Measurements from ENCODE around the gene APOL1. TPM values are rescaled to one million over a fixed set of nuclear protein-coding genes. Genes with fewer than 3 reads are reported as not detected.
"Not testable (repeated sequence)": the region's sequence is repeated elsewhere in the genome, so short reads cannot be mapped to it uniquely, and the experiment has no call there.

Gene APOL1
- total RNA-seq, 1 experiment from 2014 or later, result 16.0 TPM

DNA sequence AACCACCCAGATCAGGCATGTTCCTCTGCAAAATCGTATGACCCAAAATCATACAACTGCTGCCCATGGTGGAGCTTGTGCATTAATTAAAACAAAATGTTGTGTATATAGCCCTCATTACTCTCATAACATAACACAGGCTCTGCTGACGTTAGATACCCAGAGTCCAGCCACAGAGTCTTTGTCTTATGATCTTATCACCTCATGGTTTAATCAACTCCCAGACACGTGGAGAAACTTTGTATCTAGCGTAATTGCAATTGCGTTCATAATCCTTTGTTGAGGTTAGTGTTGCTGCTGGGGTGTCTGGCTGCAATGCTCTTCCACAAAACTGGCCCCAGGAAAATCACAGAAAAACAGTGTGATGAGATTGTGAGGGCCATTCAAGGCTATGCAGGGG lies 5.0 kb upstream of the APOL1 start:
- ATAC-seq (no peak), DNase-seq (ENCODE audit: low read depth, low spot score) (no peak)
- in situ Hi-C loops (cut with HindIII; ENCODE audit: low pct_unique_long_range_greater_than_20kb, low sequenced_read_pairs), result no loop called here
- intact Hi-C loops (cut with micrococcal nuclease; ENCODE audit: unreplicated experiment), result no loop called here
- BruUV-seq (replicated peaks), result no TSS peak
- TF ChIP-seq, protein P1, sequence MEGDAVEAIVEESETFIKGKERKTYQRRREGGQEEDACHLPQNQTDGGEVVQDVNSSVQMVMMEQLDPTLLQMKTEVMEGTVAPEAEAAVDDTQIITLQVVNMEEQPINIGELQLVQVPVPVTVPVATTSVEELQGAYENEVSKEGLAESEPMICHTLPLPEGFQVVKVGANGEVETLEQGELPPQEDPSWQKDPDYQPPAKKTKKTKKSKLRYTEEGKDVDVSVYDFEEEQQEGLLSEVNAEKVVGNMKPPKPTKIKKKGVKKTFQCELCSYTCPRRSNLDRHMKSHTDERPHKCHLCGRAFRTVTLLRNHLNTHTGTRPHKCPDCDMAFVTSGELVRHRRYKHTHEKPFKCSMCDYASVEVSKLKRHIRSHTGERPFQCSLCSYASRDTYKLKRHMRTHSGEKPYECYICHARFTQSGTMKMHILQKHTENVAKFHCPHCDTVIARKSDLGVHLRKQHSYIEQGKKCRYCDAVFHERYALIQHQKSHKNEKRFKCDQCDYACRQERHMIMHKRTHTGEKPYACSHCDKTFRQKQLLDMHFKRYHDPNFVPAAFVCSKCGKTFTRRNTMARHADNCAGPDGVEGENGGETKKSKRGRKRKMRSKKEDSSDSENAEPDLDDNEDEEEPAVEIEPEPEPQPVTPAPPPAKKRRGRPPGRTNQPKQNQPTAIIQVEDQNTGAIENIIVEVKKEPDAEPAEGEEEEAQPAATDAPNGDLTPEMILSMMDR (IDR thresholded peaks at IDR 0.05), result no peak
- no peak for TF ChIP-seq SIN3A (IDR thresholded peaks at IDR 0.05; ENCODE audit: borderline replicate concordance, insufficient read depth, low read depth, low read length)
- TF ChIP-seq TCF7L2 (IDR thresholded peaks at IDR 0.05; ENCODE audit: low read depth, low read length), result no peak
- TF ChIP-seq, protein P2, sequence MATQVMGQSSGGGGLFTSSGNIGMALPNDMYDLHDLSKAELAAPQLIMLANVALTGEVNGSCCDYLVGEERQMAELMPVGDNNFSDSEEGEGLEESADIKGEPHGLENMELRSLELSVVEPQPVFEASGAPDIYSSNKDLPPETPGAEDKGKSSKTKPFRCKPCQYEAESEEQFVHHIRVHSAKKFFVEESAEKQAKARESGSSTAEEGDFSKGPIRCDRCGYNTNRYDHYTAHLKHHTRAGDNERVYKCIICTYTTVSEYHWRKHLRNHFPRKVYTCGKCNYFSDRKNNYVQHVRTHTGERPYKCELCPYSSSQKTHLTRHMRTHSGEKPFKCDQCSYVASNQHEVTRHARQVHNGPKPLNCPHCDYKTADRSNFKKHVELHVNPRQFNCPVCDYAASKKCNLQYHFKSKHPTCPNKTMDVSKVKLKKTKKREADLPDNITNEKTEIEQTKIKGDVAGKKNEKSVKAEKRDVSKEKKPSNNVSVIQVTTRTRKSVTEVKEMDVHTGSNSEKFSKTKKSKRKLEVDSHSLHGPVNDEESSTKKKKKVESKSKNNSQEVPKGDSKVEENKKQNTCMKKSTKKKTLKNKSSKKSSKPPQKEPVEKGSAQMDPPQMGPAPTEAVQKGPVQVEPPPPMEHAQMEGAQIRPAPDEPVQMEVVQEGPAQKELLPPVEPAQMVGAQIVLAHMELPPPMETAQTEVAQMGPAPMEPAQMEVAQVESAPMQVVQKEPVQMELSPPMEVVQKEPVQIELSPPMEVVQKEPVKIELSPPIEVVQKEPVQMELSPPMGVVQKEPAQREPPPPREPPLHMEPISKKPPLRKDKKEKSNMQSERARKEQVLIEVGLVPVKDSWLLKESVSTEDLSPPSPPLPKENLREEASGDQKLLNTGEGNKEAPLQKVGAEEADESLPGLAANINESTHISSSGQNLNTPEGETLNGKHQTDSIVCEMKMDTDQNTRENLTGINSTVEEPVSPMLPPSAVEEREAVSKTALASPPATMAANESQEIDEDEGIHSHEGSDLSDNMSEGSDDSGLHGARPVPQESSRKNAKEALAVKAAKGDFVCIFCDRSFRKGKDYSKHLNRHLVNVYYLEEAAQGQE (IDR thresholded peaks at IDR 0.05; ENCODE audit: insufficient read depth in 1 of 2, low read depth in 2 of 2, low read length in 1 of 2), result no peak
- TF ChIP-seq POLR2AphosphoS5 (IDR thresholded peaks at IDR 0.05; ENCODE audit: low read depth, low read length), result no peak
- no peak overlapping the region for H3K27ac ChIP-seq (ENCODE audit: low read length)
- POLR2A ChIA-PET, result no interaction called here
- CTCF ChIA-PET, result no interaction called here
- H3K4me3 ChIP-seq (ENCODE audit: low read depth in 2 of 2, low read length in 2 of 2), result no peak overlapping the region
- H3K4me1 ChIP-seq (ENCODE audit: control insufficient read depth, insufficient read depth, low read length), result 0 out of 2 replicates have a peak, but pooled peaks cover 2% of the 10 kb centered on the region
- no peaks in the 10 kb centered on the region for H3K36me3 ChIP-seq (ENCODE audit: control insufficient read depth, insufficient read depth, low read length)
- no peaks in the 10 kb centered on the region for H3K9me3 ChIP-seq (ENCODE audit: control insufficient read depth, insufficient read depth, low read depth, low read length)
- no peaks in the 10 kb centered on the region for H3K27me3 ChIP-seq (ENCODE audit: control insufficient read depth, insufficient read depth, low read length)

DNA sequence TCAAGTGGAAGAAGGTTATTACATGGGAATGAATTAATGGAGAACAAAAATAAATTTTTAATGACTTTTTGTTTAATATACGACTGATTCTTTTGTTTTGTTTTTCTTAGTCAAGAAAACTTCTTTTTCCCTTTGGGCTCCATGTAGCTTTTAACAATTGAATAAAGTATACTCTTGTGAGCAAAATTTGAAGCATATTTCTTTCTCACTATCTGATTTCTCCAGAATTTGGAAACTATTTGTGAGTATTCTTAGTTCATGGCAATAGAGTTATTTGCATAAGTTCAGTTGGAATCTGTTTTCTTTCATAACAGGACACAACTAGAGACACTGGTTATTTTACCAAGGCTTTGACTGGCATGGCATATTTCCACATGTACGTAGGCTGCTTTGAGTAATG lies 3.8 kb upstream of the APOL1 start:
- peaks cover 5% of the 10 kb centered on the region; the same call in 1 of the 2 replicates for H3K4me1 ChIP-seq (ENCODE audit: control insufficient read depth, insufficient read depth, low read length)
- H3K36me3 ChIP-seq (ENCODE audit: control insufficient read depth, insufficient read depth, low read length), result no peaks in the 10 kb centered on the region
- no peaks in the 10 kb centered on the region for H3K27me3 ChIP-seq (ENCODE audit: control insufficient read depth, insufficient read depth, low read length)
- POLR2A ChIA-PET, result no interaction called here
- H3K9me3 ChIP-seq (ENCODE audit: control insufficient read depth, insufficient read depth, low read depth, low read length), result no peaks in the 10 kb centered on the region
- ATAC-seq (no peak), DNase-seq (ENCODE audit: low read depth, low spot score) (no peak)
- BruUV-seq (replicated peaks), result no TSS peak
- CTCF ChIA-PET, result no interaction called here
- intact Hi-C loops (cut with micrococcal nuclease; ENCODE audit: unreplicated experiment), result no loop called here
- in situ Hi-C loops (cut with HindIII; ENCODE audit: low pct_unique_long_range_greater_than_20kb, low sequenced_read_pairs), result no loop called here
- TF ChIP-seq, protein P1 (IDR thresholded peaks at IDR 0.05), result no peak
- TF ChIP-seq TCF7L2 (IDR thresholded peaks at IDR 0.05; ENCODE audit: low read depth, low read length) (no peak), POLR2AphosphoS5 (IDR thresholded peaks at IDR 0.05; ENCODE audit: low read depth, low read length) (no peak), SIN3A (IDR thresholded peaks at IDR 0.05; ENCODE audit: borderline replicate concordance, insufficient read depth, low read depth, low read length) (no peak)
- TF ChIP-seq, protein P2 (IDR thresholded peaks at IDR 0.05; ENCODE audit: insufficient read depth in 1 of 2, low read depth in 2 of 2, low read length in 1 of 2), result no peak
- no peak overlapping the region for H3K4me3 ChIP-seq (ENCODE audit: low read depth in 2 of 2, low read length in 2 of 2)
- H3K27ac ChIP-seq (ENCODE audit: low read length), result no peak overlapping the region

DNA sequence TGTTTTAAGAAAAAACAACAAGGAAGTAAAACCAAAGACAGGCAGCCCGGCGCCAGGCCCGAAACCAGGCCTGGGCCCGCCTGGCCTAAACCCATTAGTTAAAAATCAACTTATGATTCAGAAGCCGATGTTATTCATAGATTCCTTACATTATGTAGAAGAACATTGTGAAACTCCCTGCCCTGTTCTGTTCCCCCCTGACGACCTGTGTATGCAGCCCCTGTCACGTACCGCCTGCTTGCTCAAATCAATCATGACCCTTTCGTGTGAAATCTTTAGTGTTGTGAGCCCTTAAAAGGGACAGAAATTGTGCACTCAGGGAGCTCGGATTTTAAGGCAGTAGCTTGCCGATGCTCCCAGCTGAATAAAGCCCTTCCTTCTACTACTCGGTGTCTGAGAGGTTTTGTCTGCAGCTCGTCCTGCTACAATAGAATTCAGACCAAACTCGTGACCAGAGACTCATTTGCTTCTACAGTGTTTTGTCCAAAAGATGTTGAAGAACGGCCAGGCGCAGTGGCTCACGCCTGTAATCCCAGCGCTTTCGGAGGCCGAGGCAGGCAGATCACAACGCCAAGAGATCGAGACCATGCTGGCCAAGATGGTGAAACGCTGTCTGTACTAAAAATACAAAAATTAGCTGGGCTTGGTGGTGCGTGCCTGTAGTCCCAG lies 2.5 kb upstream of the APOL1 start:
- H3K4me3 ChIP-seq (ENCODE audit: low read depth in 2 of 2, low read length in 2 of 2); intact Hi-C loops (cut with micrococcal nuclease; ENCODE audit: unreplicated experiment); H3K9me3 ChIP-seq (ENCODE audit: control insufficient read depth, insufficient read depth, low read depth, low read length); H3K27me3 ChIP-seq (ENCODE audit: control insufficient read depth, insufficient read depth, low read length); BruUV-seq (replicated peaks); H3K36me3 ChIP-seq (ENCODE audit: control insufficient read depth, insufficient read depth, low read length); in situ Hi-C loops (cut with HindIII; ENCODE audit: low pct_unique_long_range_greater_than_20kb, low sequenced_read_pairs); CTCF ChIA-PET; ATAC-seq; DNase-seq (ENCODE audit: low read depth, low spot score); H3K27ac ChIP-seq (ENCODE audit: low read length); H3K4me1 ChIP-seq (ENCODE audit: control insufficient read depth, insufficient read depth, low read length): not testable (repeated sequence)
- POLR2A ChIA-PET, result interaction anchor here (0.6 kb wide), 1 partner anchor 30 kb away, joined by 15 read pairs; no protein-coding TSS in a partner anchor

All from Panc1 (cell line).